SH-SY5Y (cell line): ENCODE measurements around the gene PPP1R16B.

Experiments used
- GATA2 ChIP-seq: IDR thresholded peaks from 2 replicates; pipeline ENCODE4 v1.6.1; 2011; ENCODE audit warnings: mild to moderate bottlenecking, low read depth, low read length
- GATA3 ChIP-seq: IDR thresholded peaks from 2 replicates; pipeline ENCODE4 v1.6.1; 2011; ENCODE audit warnings: low read depth, mild to moderate bottlenecking, low read length, moderate library complexity

DNA sequence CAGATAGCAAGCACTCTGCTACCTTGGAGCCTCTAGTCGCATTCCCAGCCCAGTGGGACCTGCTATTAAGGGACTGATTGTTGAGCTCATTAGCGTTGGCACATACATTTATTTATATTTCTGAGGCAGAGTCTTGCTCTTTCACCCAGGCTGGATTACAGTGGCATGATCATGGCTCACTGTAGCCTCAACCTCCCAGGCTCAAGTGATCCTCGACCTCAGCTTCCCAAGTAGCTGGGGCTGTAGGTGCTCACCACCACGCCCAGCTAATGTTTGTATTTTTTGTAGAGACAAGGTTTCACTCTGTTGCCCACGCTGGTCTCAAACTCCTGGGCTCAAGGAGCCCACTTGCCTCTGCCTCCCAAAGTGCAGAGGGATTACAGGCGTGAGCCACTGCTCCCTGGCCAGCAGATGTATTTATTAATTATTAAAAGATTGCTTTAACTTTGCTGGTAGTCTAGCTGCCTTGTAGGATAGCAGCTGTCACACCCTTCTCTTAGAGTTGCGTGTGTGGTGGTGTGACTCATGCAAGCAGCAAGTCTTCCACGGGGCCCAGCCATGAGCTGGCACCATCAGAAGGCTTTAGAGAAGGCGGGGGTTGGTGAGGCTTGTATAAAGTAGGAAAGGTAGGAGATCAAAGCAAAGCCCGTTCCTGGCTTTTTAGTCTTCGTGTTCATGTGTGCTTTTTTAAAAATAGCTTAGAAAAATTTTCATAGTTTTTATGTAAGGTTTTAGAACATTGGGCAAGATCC is 40.8 kb upstream of the PPP1R16B start:
- no peak for TF ChIP-seq GATA2
- TF ChIP-seq GATA3 = no peak
